Hepatocyte (in vitro differentiated cells): ENCODE results near the gene GFER.

Source experiments
- EZH2phosphoT487 ChIP-seq: fragments of 200-600 bp; sonication (generic); IDR thresholded peaks from one replicate; pipeline ENCODE4 v1.6.1; 2018; ENCODE audit warnings: antibody characterized with exemption, mild to moderate bottlenecking, low read depth, moderate library complexity; ENCODE audit not compliant: unreplicated experiment, severe bottlenecking
- TF ChIP-seq, protein P1 (sequence below): fragments of 200-600 bp; sonication (generic); IDR thresholded peaks from 2 replicates; pipeline ENCODE4 v1.5.1; 2016; ENCODE audit warnings: antibody characterized with exemption, mild to moderate bottlenecking; ENCODE audit not compliant: poor library complexity

DNA sequence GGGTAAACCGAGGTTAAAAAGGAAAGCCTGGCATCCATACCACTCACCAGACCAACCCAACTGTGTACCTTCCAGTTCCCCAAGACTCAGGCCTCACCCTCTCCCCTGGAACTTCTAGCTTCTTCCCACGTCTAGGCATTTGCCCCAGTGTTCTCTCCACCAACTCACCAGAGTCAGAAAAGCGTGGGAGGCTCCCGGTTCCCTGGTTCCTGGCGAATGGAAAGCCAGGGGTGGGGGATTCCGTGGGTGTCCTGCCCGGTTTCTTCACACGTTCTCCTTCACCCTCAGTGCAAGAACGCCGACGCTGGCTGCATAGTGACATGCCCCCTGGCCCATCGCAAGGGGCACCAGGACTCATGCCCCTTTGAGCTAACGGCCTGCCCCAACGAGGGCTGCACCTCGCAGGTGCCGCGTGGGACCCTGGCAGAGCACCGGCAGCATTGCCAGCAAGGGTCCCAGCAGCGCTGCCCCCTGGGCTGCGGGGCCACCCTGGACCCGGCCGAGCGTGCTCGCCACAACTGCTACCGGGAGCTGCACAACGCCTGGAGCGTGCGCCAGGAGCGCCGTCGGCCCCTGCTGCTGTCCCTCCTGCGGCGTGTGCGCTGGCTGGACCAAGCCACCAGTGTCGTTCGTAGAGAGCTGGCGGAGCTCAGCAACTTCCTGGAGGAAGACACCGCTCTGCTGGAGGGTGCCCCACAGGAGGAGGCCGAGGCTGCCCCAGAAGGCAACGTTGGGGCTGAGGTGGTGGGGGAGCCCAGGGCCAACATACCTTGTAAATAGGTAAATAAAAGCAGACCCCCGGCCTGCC is 15.6 kb upstream of the GFER start:
- TF ChIP-seq, protein P1, sequence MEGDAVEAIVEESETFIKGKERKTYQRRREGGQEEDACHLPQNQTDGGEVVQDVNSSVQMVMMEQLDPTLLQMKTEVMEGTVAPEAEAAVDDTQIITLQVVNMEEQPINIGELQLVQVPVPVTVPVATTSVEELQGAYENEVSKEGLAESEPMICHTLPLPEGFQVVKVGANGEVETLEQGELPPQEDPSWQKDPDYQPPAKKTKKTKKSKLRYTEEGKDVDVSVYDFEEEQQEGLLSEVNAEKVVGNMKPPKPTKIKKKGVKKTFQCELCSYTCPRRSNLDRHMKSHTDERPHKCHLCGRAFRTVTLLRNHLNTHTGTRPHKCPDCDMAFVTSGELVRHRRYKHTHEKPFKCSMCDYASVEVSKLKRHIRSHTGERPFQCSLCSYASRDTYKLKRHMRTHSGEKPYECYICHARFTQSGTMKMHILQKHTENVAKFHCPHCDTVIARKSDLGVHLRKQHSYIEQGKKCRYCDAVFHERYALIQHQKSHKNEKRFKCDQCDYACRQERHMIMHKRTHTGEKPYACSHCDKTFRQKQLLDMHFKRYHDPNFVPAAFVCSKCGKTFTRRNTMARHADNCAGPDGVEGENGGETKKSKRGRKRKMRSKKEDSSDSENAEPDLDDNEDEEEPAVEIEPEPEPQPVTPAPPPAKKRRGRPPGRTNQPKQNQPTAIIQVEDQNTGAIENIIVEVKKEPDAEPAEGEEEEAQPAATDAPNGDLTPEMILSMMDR, result no peak
- TF ChIP-seq EZH2phosphoT487, result no peak
